GM12874 (cell line): ENCODE data around the gene PHLDB2.

Experiments used
- TF ChIP-seq, protein P1 (sequence below): IDR thresholded peaks from 2 replicates; pipeline ENCODE4 v1.5.1; 2011; ENCODE audit warnings: low read depth, mild to moderate bottlenecking, control low read depth, low read length, moderate library complexity; ENCODE audit not compliant: insufficient read depth

Gene PHLDB2

GRCh38 chr3:112013784-112014143 lies 154.7 kb downstream of the PHLDB2 start:
- TF ChIP-seq, protein P1, sequence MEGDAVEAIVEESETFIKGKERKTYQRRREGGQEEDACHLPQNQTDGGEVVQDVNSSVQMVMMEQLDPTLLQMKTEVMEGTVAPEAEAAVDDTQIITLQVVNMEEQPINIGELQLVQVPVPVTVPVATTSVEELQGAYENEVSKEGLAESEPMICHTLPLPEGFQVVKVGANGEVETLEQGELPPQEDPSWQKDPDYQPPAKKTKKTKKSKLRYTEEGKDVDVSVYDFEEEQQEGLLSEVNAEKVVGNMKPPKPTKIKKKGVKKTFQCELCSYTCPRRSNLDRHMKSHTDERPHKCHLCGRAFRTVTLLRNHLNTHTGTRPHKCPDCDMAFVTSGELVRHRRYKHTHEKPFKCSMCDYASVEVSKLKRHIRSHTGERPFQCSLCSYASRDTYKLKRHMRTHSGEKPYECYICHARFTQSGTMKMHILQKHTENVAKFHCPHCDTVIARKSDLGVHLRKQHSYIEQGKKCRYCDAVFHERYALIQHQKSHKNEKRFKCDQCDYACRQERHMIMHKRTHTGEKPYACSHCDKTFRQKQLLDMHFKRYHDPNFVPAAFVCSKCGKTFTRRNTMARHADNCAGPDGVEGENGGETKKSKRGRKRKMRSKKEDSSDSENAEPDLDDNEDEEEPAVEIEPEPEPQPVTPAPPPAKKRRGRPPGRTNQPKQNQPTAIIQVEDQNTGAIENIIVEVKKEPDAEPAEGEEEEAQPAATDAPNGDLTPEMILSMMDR: no peak

GRCh38 chr3:112017091-112017490 lies 158.0 kb downstream of the PHLDB2 start:
- TF ChIP-seq, protein P1: no peak

DNA sequence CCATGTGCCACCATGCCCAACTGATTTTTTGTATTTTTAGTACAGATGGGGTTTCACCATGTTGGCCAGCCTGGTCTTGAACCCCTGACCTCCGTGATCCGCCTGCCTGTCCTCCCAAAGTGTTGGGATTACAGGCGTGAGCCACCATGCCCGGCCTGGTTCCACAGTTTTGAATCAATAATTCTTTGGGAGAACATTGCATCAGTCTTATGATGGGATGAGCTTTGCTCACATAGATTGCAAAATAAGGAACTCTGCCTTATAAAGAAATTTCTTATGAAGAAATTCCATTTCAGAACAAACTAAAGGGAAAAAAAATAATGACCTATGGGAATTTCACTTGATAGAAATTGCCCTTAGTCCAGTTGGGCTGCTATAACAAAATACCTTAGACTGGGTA lies 159.6 kb downstream of the PHLDB2 start:
- TF ChIP-seq, protein P1: no peak

DNA sequence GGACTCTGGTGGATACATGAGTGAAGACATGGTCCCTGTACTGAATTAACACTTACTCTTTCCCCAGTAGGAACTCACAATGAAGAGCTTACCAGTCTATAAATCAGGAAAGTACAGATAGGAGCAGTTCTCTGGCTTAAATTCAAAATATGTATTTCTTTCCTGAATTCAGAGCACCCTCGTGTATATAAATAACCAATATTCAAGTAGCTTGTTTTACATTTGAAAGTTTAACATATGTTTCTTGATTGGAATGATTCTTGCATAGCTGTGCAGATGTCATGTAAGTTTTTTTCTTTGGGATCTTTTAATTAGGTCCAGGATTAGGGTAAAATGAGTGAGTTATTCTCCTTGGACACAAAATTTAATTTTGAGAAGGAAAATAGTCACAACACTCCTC lies 160.7 kb downstream of the PHLDB2 start:
- TF ChIP-seq, protein P1: no peak

DNA sequence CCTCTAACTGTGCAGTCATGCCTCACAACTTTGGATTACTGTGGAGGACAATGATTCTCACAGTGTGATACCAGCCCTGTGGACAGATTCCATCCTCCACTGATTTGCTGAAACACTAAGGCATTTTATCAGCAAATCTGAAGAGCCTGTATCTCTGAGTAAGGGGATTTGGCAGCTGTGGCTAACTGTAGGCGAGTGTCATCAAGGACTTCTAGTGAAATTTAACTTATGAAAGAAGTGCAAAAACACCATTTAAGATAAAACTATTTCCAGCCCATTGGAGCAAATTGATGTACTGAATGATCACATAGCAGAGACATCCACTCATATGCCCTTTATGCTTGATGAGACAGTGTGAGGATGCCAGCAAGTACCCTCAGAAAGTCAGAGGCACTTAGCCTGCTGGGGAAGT lies 161.6 kb downstream of the PHLDB2 start:
- TF ChIP-seq, protein P1: no peak
